Caco-2 (cell line): Measurements from ENCODE around the gene TAS1R3. TPM values are rescaled to one million over a fixed set of nuclear protein-coding genes. Genes with fewer than 3 reads are reported as not detected.

Experiments
- BruUV-seq: library from RNA; stranded (reverse); fragments of 400-500 nt; replicated peaks from 2 replicates; lab custom pipeline; 2021; lab: Mats Ljungman, UMichigan
- CTCF ChIA-PET: fragments of 300-600 bp; sonication (Branson Sonifier 250); formaldehyde crosslinking; loops from one replicate; lab custom pipeline; 2022; ENCODE audit warnings: antibody characterized with exemption; lab: Charles Lee
- POLR2A ChIA-PET: fragments of 300-600 bp; sonication (Branson Sonifier 250); formaldehyde crosslinking; loops from one replicate; lab custom pipeline; 2022; ENCODE audit warnings: antibody characterized with exemption; lab: Charles Lee
- DNase-seq, 2 experiments: peaks; one replicate each; pipeline versions ENCODE4 v3.0.0 to v3.0.0-alpha.2; 2020 to 2022
- H3K27me3 ChIP-seq: replicated peaks from 2 replicates; pipeline ENCODE4 v1.6.0; 2011; ENCODE audit warnings: low read length; ENCODE audit not compliant: control insufficient read depth, insufficient read depth
- H3K36me3 ChIP-seq: 2 replicates; pipeline ENCODE4 v1.5.1; 2011; ENCODE audit warnings: low read length; ENCODE audit not compliant: control insufficient read depth, insufficient read depth
- H3K4me1 ChIP-seq: fragments of 250-450 bp; sonication (Bioruptor Pico); 2 replicates; pipeline ENCODE4 v1.5.1; 2020; ENCODE audit warnings: mild to moderate bottlenecking
- H3K4me3 ChIP-seq: 2 replicates; pipeline ENCODE4 v1.5.1; 2011; ENCODE audit warnings: low read depth, mild to moderate bottlenecking, control low read depth, low read length
- H3K9me3 ChIP-seq: fragments of 250-450 bp; sonication (Bioruptor Pico); 2 replicates; pipeline ENCODE4 v1.5.1; 2020; ENCODE audit warnings: mild to moderate bottlenecking, moderate library complexity
- H3K27ac Mint-ChIP-seq: one replicate; pipeline ENCODE4 v1.8.0; 2022; ENCODE audit warnings: mixed read lengths; ENCODE audit not compliant: unreplicated experiment
- H3K27me3 Mint-ChIP-seq: one replicate; pipeline ENCODE4 v1.8.0; 2022; ENCODE audit warnings: mixed read lengths; ENCODE audit not compliant: insufficient read depth, unreplicated experiment
- H3K36me3 Mint-ChIP-seq: one replicate; pipeline ENCODE4 v1.8.0; 2022; ENCODE audit warnings: mild to moderate bottlenecking, mixed read lengths; ENCODE audit not compliant: insufficient read depth, unreplicated experiment
- H3K4me1 Mint-ChIP-seq: one replicate; pipeline ENCODE4 v1.8.0; 2022; ENCODE audit warnings: low read depth, mixed read lengths; ENCODE audit not compliant: unreplicated experiment
- H3K4me3 Mint-ChIP-seq: one replicate; pipeline ENCODE4 v1.8.0; 2022; ENCODE audit warnings: mild to moderate bottlenecking, moderate library complexity, mixed read lengths; ENCODE audit not compliant: unreplicated experiment
- H3K9me3 Mint-ChIP-seq: one replicate; pipeline ENCODE4 v1.8.0; 2022; ENCODE audit warnings: mixed read lengths; ENCODE audit not compliant: unreplicated experiment
- CTCF ChIP-seq, 2 experiments: fragments of 200-600 bp in 1 of 2; IDR thresholded peaks; 1 replicate in 1 of 2; 2 replicates in 1 of 2; pipeline versions ENCODE4 v1.5.1 to v1.8.0; 2011 to 2022; ENCODE audit warnings: antibody characterized with exemption in 1 of 2, control low read depth in 1 of 2, inconsistent platforms in 1 of 2, low read depth in 1 of 2, low read length in 1 of 2, mild to moderate bottlenecking in 1 of 2, moderate library complexity in 1 of 2; ENCODE audit not compliant: insufficient read depth in 1 of 2, severe bottlenecking in 1 of 2, unreplicated experiment in 1 of 2
- intact Hi-C: fragments of 100-400 bp; cut with micrococcal nuclease; formaldehyde crosslinking; loops from one replicate; pipeline ENCODE4 v1.10.0; 2022; ENCODE audit not compliant: unreplicated experiment
- total RNA-seq: library from RNA; stranded (reverse); gene quantifications from 2 replicates; pipeline ENCODE4 v1.2.3, GENCODE V29; 2022

Gene TAS1R3
- total RNA-seq, 1 experiment from 2014 or later: 0.29 TPM

DNA sequence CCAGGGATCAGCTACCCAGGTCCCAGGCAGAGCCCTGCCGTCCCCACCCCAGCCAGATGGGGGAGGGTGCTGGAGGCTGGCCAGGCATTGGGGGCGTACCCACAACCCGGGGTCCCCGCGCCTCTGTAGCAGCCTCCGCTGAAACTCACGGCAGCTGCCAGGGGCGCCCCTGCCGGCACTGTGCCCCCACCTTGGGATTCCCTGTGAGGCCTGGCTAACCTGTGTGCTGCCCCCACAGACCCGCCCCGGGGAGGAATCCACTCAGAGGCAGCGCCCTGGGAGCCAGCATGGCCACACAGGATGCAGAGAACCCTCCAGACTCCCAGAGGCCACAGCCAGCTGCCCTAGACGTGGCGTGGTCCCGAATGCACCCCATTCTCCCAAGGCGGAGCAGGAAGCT lies 14.3 kb downstream of the TAS1R3 start:
- intact Hi-C loops: loop anchor here (10.0 kb wide), 1 partner anchor 159 kb away; no protein-coding TSS in a partner anchor
- Histone ChIP-seq H3K4me1 (peaks cover 14% of the 10 kb centered on the region), H3K36me3 (no peaks in the 10 kb centered on the region; the same call in none of the 2 replicates), H3K4me3 (no peak overlapping the region), H3K9me3 (no peaks in the 10 kb centered on the region), H3K27me3 (no peaks in the 10 kb centered on the region)
- TF ChIP-seq CTCF (IDR thresholded peaks at IDR 0.05; ENCODE audit: insufficient read depth in 1 of 2, low read depth in 1 of 2, low read length in 1 of 2, severe bottlenecking in 1 of 2, unreplicated experiment in 1 of 2): no peak
- H3K4me1 Mint-ChIP-seq: no peaks in the 10 kb centered on the region
- no peak overlapping the region for H3K27ac Mint-ChIP-seq
- H3K27me3 Mint-ChIP-seq: no peaks in the 10 kb centered on the region
- DNase-seq: no peak
- ChIA-PET POLR2A (no interaction called here), CTCF (no interaction called here)
- H3K9me3 Mint-ChIP-seq: no peaks in the 10 kb centered on the region
- H3K4me3 Mint-ChIP-seq: no peak overlapping the region
- BruUV-seq: no TSS peak
- peaks cover 19% of the 10 kb centered on the region for H3K36me3 Mint-ChIP-seq

DNA sequence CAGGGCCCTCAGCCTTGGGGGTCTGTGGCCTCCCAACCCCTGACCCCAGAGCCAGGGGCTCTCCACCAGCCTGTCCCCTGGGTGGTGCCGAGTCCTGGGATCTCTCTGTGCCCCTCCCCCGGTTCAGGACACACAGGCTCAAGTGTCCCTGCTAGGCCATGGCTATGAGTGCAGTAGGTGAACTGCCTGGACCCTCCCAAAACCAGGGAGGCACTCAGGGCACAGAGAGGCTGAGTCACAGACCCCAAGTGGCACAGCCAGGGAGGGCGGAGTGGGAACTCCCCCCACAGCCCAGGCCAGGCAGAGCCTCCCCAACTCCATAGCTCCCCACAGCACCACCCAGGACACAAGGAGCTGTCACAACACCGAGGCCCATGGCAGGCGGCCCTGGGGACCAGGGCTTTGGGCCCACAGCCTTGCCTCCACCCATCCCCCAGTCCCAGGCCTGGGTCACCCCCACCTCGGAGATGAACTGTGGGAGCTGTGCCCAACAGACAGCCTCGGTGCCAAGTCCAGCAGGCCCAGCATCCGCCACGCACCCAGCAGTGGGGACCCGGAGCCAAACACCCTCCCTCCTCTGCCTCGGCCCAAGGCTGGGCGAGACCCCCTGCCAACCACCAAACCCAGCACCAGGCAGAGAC lies 14.9 kb downstream of the TAS1R3 start:
- no peaks in the 10 kb centered on the region for H3K9me3 ChIP-seq
- BruUV-seq: no TSS peak
- Mint-ChIP-seq H3K9me3 (no peaks in the 10 kb centered on the region), H3K27ac (no peak overlapping the region), H3K36me3 (peaks cover 13% of the 10 kb centered on the region), H3K4me1 (no peaks in the 10 kb centered on the region), H3K27me3 (no peaks in the 10 kb centered on the region), H3K4me3 (no peak overlapping the region)
- ChIA-PET CTCF (no interaction called here), POLR2A (no interaction called here)
- H3K36me3 ChIP-seq: no peaks in the 10 kb centered on the region; the same call in none of the 2 replicates
- peaks cover 14% of the 10 kb centered on the region for H3K4me1 ChIP-seq
- H3K4me3 ChIP-seq: no peak overlapping the region
- no peak for DNase-seq
- intact Hi-C loops: loop anchor here (10.0 kb wide), 1 partner anchor 159 kb away; no protein-coding TSS in a partner anchor
- no peak for TF ChIP-seq CTCF (IDR thresholded peaks at IDR 0.05; ENCODE audit: insufficient read depth in 1 of 2, low read depth in 1 of 2, low read length in 1 of 2, severe bottlenecking in 1 of 2, unreplicated experiment in 1 of 2)
- no peaks in the 10 kb centered on the region for H3K27me3 ChIP-seq

- intact Hi-C loops: loop anchor here (10.0 kb wide), 1 partner anchor 158 kb away; no protein-coding TSS in a partner anchor
- H3K27me3 Mint-ChIP-seq: no peaks in the 10 kb centered on the region
- Histone ChIP-seq H3K9me3 (no peaks in the 10 kb centered on the region), H3K36me3 (no peaks in the 10 kb centered on the region; the same call in 1 of the 2 replicates), H3K27me3 (no peaks in the 10 kb centered on the region), H3K4me1 (peaks cover 14% of the 10 kb centered on the region), H3K4me3 (no peak overlapping the region)
- no peak for TF ChIP-seq CTCF (IDR thresholded peaks at IDR 0.05; ENCODE audit: insufficient read depth in 1 of 2, low read depth in 1 of 2, low read length in 1 of 2, severe bottlenecking in 1 of 2, unreplicated experiment in 1 of 2)
- no peaks in the 10 kb centered on the region for H3K9me3 Mint-ChIP-seq
- H3K4me1 Mint-ChIP-seq: no peaks in the 10 kb centered on the region
- no peak overlapping the region for H3K27ac Mint-ChIP-seq
- no peak for DNase-seq
- no peak overlapping the region for H3K4me3 Mint-ChIP-seq
- H3K36me3 Mint-ChIP-seq: peaks cover 8% of the 10 kb centered on the region
- ChIA-PET CTCF (no interaction called here), POLR2A (no interaction called here)
- BruUV-seq: no TSS peak
These were observed 15.4 kb downstream of the TAS1R3 start for GRCh38 chr1:1346501-1346890.
